Progenitor cell of endocrine pancreas (in vitro differentiated cells): Measurements from ENCODE around the gene TEX19. TPM values are rescaled to one million over a fixed set of nuclear protein-coding genes. Genes with fewer than 3 reads are reported as not detected.
"Not testable (repeated sequence)": the region's sequence is repeated elsewhere in the genome, so short reads cannot be mapped to it uniquely, and the experiment has no call there.

Experiments used
- DNase-seq: peaks from one replicate; pipeline ENCODE4 v3.0.0; 2021; ENCODE audit warnings: low spot score; ENCODE audit not compliant: unreplicated experiment
- H3K27ac Mint-ChIP-seq: 2 replicates; pipeline ENCODE4 v1.8.0; 2021; ENCODE audit warnings: mild to moderate bottlenecking, moderate library complexity, mixed read lengths
- H3K27me3 Mint-ChIP-seq: 2 replicates; pipeline ENCODE4 v1.8.0; 2021; ENCODE audit warnings: mixed read lengths
- H3K36me3 Mint-ChIP-seq: 2 replicates; pipeline ENCODE4 v1.8.0; 2022; ENCODE audit warnings: mixed read lengths; ENCODE audit not compliant: insufficient read depth
- H3K4me1 Mint-ChIP-seq: 2 replicates; pipeline ENCODE4 v1.8.0; 2021; ENCODE audit warnings: low read depth, mixed read lengths
- H3K4me3 Mint-ChIP-seq: 2 replicates; pipeline ENCODE4 v1.8.0; 2021; ENCODE audit warnings: low read depth, mild to moderate bottlenecking, moderate library complexity, mixed read lengths
- H3K9me3 Mint-ChIP-seq: 2 replicates; pipeline ENCODE4 v1.8.0; 2021; ENCODE audit warnings: low read depth, mixed read lengths
- total RNA-seq: library from RNA; stranded (reverse); gene quantifications from 2 replicates; pipeline ENCODE4 v1.2.1, GENCODE V29; 2021
- TF ChIP-seq, protein P1 (sequence below): fragments of 200-600 bp; sonication (generic); IDR thresholded peaks from one replicate; pipeline ENCODE4 v1.5.0; 2021; ENCODE audit warnings: antibody characterized with exemption, mild to moderate bottlenecking; ENCODE audit not compliant: unreplicated experiment

TEX19 gene
- total RNA-seq, 1 donor from 2014 or later: not detected

DNA sequence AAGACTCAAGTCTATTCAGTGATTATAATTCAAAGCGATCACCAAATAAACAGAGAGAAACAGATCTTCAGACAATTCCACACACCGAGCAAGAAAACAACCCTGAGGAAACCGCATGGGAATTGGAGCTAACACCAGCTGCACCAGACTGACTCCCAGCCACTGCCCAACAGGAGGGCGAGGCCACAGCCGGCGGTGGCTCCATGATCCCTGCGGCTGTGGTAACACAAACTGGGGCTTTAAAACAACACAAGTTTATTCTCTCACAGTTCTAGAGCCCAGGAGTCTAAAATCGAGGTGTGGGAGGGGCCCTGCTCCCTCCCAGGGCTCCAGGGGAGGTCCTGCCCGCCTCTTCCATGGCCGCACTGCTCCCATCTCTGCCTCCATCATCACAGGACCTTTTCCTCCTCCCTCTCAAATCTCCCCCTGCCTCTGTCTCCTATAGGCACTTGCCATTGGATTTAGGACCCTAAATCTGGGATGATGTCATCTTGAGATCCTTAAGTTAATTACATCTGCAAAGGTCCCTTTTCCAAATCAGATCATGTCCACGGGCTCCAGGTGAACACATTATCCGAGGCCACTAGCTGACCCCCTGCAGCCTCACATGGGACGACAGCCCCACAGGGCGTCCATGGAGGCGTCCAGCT lies 49.4 kb downstream of the TEX19 start:
- Mint-ChIP-seq H3K36me3 (peaks cover 11% of the 10 kb centered on the region), H3K27ac (no peak overlapping the region), H3K9me3 (no peaks in the 10 kb centered on the region), H3K27me3 (no peaks in the 10 kb centered on the region), H3K4me3 (no peak overlapping the region), H3K4me1 (no peaks in the 10 kb centered on the region)
- DNase-seq: no peak
- TF ChIP-seq, protein P1, sequence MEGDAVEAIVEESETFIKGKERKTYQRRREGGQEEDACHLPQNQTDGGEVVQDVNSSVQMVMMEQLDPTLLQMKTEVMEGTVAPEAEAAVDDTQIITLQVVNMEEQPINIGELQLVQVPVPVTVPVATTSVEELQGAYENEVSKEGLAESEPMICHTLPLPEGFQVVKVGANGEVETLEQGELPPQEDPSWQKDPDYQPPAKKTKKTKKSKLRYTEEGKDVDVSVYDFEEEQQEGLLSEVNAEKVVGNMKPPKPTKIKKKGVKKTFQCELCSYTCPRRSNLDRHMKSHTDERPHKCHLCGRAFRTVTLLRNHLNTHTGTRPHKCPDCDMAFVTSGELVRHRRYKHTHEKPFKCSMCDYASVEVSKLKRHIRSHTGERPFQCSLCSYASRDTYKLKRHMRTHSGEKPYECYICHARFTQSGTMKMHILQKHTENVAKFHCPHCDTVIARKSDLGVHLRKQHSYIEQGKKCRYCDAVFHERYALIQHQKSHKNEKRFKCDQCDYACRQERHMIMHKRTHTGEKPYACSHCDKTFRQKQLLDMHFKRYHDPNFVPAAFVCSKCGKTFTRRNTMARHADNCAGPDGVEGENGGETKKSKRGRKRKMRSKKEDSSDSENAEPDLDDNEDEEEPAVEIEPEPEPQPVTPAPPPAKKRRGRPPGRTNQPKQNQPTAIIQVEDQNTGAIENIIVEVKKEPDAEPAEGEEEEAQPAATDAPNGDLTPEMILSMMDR: no peak

DNA sequence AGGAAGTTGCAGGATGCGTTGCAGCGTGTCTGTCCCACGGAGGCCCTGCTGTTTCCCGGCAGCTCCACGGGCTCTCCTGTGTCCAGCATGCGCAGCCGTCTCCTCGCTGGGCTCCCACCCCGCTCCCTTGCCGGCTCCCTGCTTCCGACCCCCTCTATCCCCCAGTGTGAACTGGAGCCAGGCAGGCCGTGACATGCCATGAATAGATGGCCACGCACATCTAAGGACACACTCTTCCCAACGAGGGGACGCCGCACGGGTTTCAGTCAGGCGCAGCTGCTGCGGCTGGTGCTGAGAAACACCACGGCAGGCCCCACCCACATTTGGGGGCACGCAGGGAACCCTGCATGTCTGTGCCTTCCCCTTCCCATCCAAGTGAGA lies 49.9 kb downstream of the TEX19 start:
- H3K36me3 Mint-ChIP-seq: peaks cover 9% of the 10 kb centered on the region
- no peak overlapping the region for H3K4me3 Mint-ChIP-seq
- TF ChIP-seq, protein P1: no peak
- no peak overlapping the region for H3K27ac Mint-ChIP-seq
- no peaks in the 10 kb centered on the region for H3K9me3 Mint-ChIP-seq
- no peaks in the 10 kb centered on the region for H3K27me3 Mint-ChIP-seq
- no peaks in the 10 kb centered on the region for H3K4me1 Mint-ChIP-seq
- DNase-seq: no peak

DNA sequence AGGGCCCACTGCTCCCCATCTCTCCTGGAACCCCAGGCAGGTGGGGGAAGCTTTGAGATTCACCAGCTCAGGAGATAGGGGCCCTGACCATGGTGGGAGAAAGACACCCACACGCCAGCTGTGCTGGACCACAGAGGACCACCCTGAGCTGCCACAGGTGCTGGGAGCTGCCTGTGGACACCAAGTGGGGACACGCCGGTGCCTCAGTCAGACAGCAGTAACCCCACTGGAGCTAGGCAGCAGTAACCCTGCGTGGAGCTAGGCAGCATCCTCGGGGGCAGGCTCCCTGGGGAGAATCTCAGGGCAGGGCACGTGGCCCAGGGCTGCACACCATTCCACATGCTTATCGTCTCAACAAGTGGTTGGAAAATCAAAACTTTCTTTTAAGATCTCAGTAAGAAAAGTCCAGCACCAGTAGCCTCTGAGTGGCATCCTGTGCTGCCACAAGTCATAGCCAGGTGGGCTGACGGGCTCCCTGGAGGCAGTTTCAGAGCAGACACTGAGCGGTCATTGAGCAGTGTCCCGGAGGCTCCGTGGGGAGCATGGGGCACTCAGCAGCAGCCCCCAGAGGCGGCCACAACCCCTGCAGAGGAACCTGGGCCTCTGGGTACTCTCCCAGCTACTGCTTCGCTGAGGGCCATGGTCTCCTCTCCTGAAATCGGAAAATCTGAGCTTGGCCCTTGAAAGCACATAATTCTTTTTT lies 51.1 kb downstream of the TEX19 start:
- no peak for DNase-seq
- Mint-ChIP-seq H3K4me1 (peaks cover 1% of the 10 kb centered on the region), H3K27me3 (no peaks in the 10 kb centered on the region), H3K36me3 (peaks cover 11% of the 10 kb centered on the region), H3K27ac (no peak overlapping the region), H3K4me3 (no peak overlapping the region), H3K9me3 (no peaks in the 10 kb centered on the region)
- TF ChIP-seq, protein P1: no peak

DNA sequence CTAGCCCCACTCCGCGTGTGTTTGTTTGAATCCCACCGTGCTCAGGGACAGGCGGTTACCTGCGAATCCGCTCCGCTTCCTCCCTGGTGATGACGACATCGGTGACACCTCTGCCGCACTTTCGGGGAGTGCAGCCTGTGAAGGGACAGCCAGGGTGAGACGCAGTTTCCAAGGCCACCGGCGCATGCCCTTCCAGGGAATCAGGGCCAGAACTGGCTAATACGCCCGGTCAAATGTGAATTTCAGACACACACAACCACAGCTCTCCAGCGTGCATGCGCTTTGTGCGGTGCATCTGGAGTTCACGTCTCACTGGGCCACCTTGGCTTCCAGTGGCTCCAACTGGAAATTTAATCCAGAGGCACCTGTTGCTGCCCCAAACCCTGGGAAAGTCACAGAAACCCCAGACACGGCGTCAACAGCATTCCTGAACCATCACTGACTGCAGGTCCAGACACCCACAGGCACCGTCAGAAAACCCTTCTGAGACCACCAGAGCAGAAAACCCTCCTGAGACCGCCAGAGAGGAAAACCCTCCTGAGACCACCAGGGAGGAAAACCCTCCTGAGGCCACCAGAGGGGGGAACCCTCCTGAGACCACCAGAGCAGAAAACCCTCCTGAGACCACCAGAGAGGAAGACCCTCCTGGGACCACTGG lies 52.5 kb downstream of the TEX19 start:
- no peak overlapping the region for H3K4me3 Mint-ChIP-seq
- peaks cover 9% of the 10 kb centered on the region for H3K36me3 Mint-ChIP-seq
- no peaks in the 10 kb centered on the region for H3K9me3 Mint-ChIP-seq

DNA sequence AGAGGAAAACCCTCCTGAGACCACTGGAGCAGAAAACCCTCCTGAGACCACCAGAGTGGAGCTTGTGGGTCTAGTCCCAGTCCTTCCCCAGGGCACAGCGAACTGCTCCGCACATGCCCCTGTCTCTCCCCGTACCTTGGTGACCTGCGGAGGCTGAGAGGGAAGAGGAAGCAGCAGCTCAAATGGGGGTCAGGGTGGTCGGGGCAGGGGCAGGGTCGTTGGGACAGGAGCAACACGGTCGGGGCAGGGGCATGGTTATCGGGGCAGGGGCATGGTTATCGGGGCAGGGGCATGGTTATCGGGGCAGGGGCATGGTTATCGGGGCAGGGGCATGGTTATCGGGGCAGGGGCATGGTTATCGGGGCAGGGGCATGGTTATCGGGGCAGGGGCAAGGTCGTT lies 53.0 kb downstream of the TEX19 start:
- not testable (repeated sequence) for DNase-seq, H3K27ac Mint-ChIP-seq, H3K36me3 Mint-ChIP-seq, H3K4me1 Mint-ChIP-seq, H3K4me3 Mint-ChIP-seq, H3K27me3 Mint-ChIP-seq, H3K9me3 Mint-ChIP-seq

More for the DNA sequence above, 52.5 kb downstream of the TEX19 start:
- Mint-ChIP-seq H3K4me1 (peaks cover 1% of the 10 kb centered on the region), H3K27me3 (no peaks in the 10 kb centered on the region), H3K27ac (no peak overlapping the region)
- TF ChIP-seq, protein P1: no peak
- DNase-seq: no peak
